Endodermal cell (in vitro differentiated cells): ENCODE data around the gene SPATA46. TPM values are rescaled to one million over a fixed set of nuclear protein-coding genes. Genes with fewer than 3 reads are reported as not detected.

Experiments
- DNase-seq: peaks from one replicate; pipeline ENCODE4 v3.0.0-alpha.2; 2017
- H3K27ac ChIP-seq: 2 replicates; pipeline ENCODE4 v1.5.1; 2013; ENCODE audit warnings: mild to moderate bottlenecking, low read depth, low read length, moderate library complexity
- H3K27me3 ChIP-seq: 2 replicates; pipeline ENCODE4 v1.6.1; 2013; ENCODE audit warnings: mild to moderate bottlenecking, low read length, moderate library complexity; ENCODE audit not compliant: insufficient read depth, control insufficient read depth, poor library complexity, severe bottlenecking
- H3K36me3 ChIP-seq: 2 replicates; pipeline ENCODE4 v1.7.0; 2013; ENCODE audit warnings: mild to moderate bottlenecking, low read length, moderate library complexity; ENCODE audit not compliant: control insufficient read depth, insufficient read depth
- H3K4me1 ChIP-seq: one replicate; pipeline ENCODE4 v1.7.0; 2013; ENCODE audit warnings: low read length; ENCODE audit not compliant: control insufficient read depth, insufficient read depth
- H3K4me3 ChIP-seq: 2 replicates; pipeline ENCODE4 v1.5.1; 2013; ENCODE audit warnings: mild to moderate bottlenecking, low read length, moderate library complexity
- H3K9ac ChIP-seq: 2 replicates; pipeline ENCODE4 v1.6.1; 2013; ENCODE audit warnings: mild to moderate bottlenecking, low read length, moderate library complexity; ENCODE audit not compliant: poor library complexity, severe bottlenecking; ENCODE audit errors: extremely low read depth
- H3K9me3 ChIP-seq: 2 replicates; pipeline ENCODE4 v1.6.1; 2013; ENCODE audit warnings: mild to moderate bottlenecking, low read length, moderate library complexity; ENCODE audit not compliant: control insufficient read depth
- H3K27ac Mint-ChIP-seq: 2 replicates; pipeline ENCODE4 v1.8.0; 2020; ENCODE audit warnings: mixed read lengths
- H3K27me3 Mint-ChIP-seq: 2 replicates; pipeline ENCODE4 v1.8.0; 2021; ENCODE audit warnings: mild to moderate bottlenecking, mixed read lengths; ENCODE audit not compliant: insufficient read depth
- H3K36me3 Mint-ChIP-seq: 2 replicates; pipeline ENCODE4 v1.8.0; 2020; ENCODE audit warnings: low read depth, mixed read lengths
- H3K4me1 Mint-ChIP-seq: 2 replicates; pipeline ENCODE4 v1.8.0; 2020; ENCODE audit warnings: mixed read lengths
- H3K4me3 Mint-ChIP-seq: 2 replicates; pipeline ENCODE4 v1.8.0; 2020; ENCODE audit warnings: mild to moderate bottlenecking, moderate library complexity, mixed read lengths
- H3K9me3 Mint-ChIP-seq: 2 replicates; pipeline ENCODE4 v1.8.0; 2020; ENCODE audit warnings: mild to moderate bottlenecking, mixed read lengths
- WGBS, 2 experiments: methylation state at CpG; one replicate each; pipeline versions ENCODE4 v1.1.5 to v1.1.7; 2013; ENCODE audit warnings: missing lambda C conversion rate in 2 of 2, mixed read lengths in 1 of 2; ENCODE audit not compliant: insufficient coverage in 1 of 2, insufficient read length in 1 of 2; 5-methylcytosine and 5-hydroxymethylcytosine counted together
- total RNA-seq, 2 donors: library from RNA; stranded (reverse); fragmentation: NEBNext Ultra II Directional in 1 of 2; extraction: Animal tissue kit (Norgen Biotek cat#: 25700) in 1 of 2; gene quantifications; 2 replicates in 1 of 2; 3 replicates in 1 of 2; pipeline ENCODE4 v1.2.1, GENCODE V29; 2021
- TF ChIP-seq, protein P1 (sequence below): fragments of 200-600 bp; sonication (generic); conservative IDR thresholded peaks from 2 replicates; pipeline ENCODE4 v1.5.0; 2021; ENCODE audit warnings: antibody characterized with exemption, mild to moderate bottlenecking

SPATA46 gene
- total RNA-seq, 2 donors from 2014 or later = not detected

DNA sequence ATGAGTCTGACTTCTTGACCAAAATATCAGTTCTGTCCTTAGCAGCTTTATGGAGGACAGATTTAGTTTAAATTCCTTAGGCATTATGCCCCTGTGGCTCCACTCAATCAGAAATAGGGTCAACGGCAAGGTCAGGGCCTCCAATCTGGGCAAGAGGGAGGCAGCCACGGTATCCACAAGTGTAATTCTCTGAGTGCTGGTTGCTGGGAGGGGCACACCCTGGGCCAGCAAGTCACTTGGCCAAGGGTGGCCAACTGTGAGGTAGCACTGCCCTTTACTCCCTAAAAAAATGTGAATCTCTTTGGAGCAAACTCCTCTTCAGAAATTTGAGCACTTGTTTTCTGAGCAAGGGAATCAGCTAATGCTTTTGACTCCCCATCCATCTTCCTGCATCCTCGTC lies 12.8 kb downstream of the SPATA46 start:
- TF ChIP-seq, protein P1, sequence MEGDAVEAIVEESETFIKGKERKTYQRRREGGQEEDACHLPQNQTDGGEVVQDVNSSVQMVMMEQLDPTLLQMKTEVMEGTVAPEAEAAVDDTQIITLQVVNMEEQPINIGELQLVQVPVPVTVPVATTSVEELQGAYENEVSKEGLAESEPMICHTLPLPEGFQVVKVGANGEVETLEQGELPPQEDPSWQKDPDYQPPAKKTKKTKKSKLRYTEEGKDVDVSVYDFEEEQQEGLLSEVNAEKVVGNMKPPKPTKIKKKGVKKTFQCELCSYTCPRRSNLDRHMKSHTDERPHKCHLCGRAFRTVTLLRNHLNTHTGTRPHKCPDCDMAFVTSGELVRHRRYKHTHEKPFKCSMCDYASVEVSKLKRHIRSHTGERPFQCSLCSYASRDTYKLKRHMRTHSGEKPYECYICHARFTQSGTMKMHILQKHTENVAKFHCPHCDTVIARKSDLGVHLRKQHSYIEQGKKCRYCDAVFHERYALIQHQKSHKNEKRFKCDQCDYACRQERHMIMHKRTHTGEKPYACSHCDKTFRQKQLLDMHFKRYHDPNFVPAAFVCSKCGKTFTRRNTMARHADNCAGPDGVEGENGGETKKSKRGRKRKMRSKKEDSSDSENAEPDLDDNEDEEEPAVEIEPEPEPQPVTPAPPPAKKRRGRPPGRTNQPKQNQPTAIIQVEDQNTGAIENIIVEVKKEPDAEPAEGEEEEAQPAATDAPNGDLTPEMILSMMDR = no peak
- no peaks in the 10 kb centered on the region for H3K4me1 ChIP-seq
- no peak for DNase-seq
- no peaks in the 10 kb centered on the region for H3K4me1 Mint-ChIP-seq
- no peak overlapping the region for H3K9ac ChIP-seq
- no peaks in the 10 kb centered on the region for H3K36me3 ChIP-seq
- WGBS, 2 experiments = 92 to 95% methylated on average over 3 of the region's 3 CpGs
- H3K9me3 Mint-ChIP-seq = no peaks in the 10 kb centered on the region
- H3K4me3 ChIP-seq = no peak overlapping the region
- H3K36me3 Mint-ChIP-seq = no peaks in the 10 kb centered on the region
- H3K27ac Mint-ChIP-seq = no peak overlapping the region
- no peak overlapping the region for H3K4me3 Mint-ChIP-seq
- no peaks in the 10 kb centered on the region for H3K27me3 ChIP-seq
- H3K27me3 Mint-ChIP-seq = peaks cover 1% of the 10 kb centered on the region
- H3K27ac ChIP-seq = no peak overlapping the region
- no peaks in the 10 kb centered on the region for H3K9me3 ChIP-seq

DNA sequence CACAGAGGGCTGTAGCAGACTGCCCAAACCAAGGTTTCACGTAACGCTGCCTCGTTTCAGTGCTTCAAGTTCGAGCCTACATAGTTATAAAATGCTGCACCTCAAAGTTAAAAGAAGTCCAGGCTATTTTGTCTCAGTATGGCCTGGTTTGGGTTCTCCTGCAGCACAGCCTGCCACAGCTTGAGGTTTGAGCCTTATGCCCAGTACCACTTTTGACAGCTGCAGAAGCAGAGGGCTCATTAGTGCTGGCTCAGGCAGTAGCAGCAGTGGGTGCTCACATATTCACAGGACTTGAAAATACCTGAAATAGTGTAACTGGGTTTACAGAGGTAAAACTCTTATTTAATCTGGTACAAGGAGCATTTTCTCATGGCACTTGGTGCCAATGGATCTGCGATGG lies 15.3 kb downstream of the SPATA46 start:
- TF ChIP-seq, protein P1 = no peak
- H3K4me1 ChIP-seq = no peaks in the 10 kb centered on the region
- Mint-ChIP-seq H3K4me1 (no peaks in the 10 kb centered on the region), H3K36me3 (no peaks in the 10 kb centered on the region), H3K27me3 (peaks cover 1% of the 10 kb centered on the region), H3K27ac (no peak overlapping the region), H3K4me3 (no peak overlapping the region), H3K9me3 (no peaks in the 10 kb centered on the region)
- no peak for DNase-seq
- no peak overlapping the region for H3K27ac ChIP-seq
- H3K9ac ChIP-seq = no peak overlapping the region
- no peaks in the 10 kb centered on the region for H3K9me3 ChIP-seq
- H3K36me3 ChIP-seq = no peaks in the 10 kb centered on the region
- H3K4me3 ChIP-seq = no peak overlapping the region
- H3K27me3 ChIP-seq = no peaks in the 10 kb centered on the region
- WGBS, 2 experiments = 95 to 96% methylated on average over 5 of the region's 5 CpGs

DNA sequence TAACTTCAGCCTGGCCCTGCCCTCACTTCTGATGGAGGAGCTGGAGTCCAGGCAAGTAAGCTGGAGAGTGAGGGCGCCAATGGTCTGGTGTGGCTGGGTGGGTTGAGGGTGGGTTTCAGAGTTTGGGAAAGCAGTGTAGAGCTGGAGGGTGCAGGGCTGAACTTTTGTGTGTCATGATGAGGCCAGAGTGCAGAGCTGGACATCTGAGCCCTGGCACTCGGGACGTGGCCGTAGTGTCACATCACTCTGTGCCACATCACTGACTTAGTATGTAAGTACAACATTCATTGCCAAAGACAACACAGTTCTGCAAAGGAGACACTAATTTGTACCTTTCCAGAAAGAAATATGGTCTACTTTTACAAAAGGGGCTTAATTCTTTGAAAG lies 15.8 kb downstream of the SPATA46 start:
- no peaks in the 10 kb centered on the region for H3K9me3 ChIP-seq
- H3K4me3 ChIP-seq = no peak overlapping the region
- no peaks in the 10 kb centered on the region for H3K36me3 Mint-ChIP-seq
- TF ChIP-seq, protein P1 = no peak
- WGBS, 2 experiments = 97 to 100% methylated on average over 3 to 4 of the region's 4 CpGs
- no peak overlapping the region for H3K27ac ChIP-seq
- H3K4me1 Mint-ChIP-seq = no peaks in the 10 kb centered on the region
- H3K27me3 ChIP-seq = no peaks in the 10 kb centered on the region
- H3K9me3 Mint-ChIP-seq = no peaks in the 10 kb centered on the region
- H3K27me3 Mint-ChIP-seq = peaks cover 1% of the 10 kb centered on the region
- no peak overlapping the region for H3K27ac Mint-ChIP-seq
- DNase-seq = no peak
- H3K4me1 ChIP-seq = no peaks in the 10 kb centered on the region
- H3K4me3 Mint-ChIP-seq = no peak overlapping the region
- H3K9ac ChIP-seq = no peak overlapping the region
- H3K36me3 ChIP-seq = no peaks in the 10 kb centered on the region
